OCI-LY7 (cell line): Measurements from ENCODE around the gene RNFT2. TPM values are rescaled to one million over a fixed set of nuclear protein-coding genes. Genes with fewer than 3 reads are reported as not detected.

Source experiments
- BruUV-seq: library from RNA; stranded (reverse); fragments of 400-500 nt; replicated peaks from 2 replicates; lab custom pipeline; 2021; lab: Mats Ljungman, UMichigan
- CTCF ChIA-PET: fragments of 300-600 bp; sonication (Branson Sonifier 250); formaldehyde crosslinking; loops from one replicate; lab custom pipeline; 2022; ENCODE audit warnings: antibody characterized with exemption; ENCODE audit not compliant: unreplicated experiment; lab: Charles Lee
- POLR2A ChIA-PET: fragments of 300-600 bp; sonication (Branson Sonifier 250); formaldehyde crosslinking; loops from one replicate; lab custom pipeline; 2022; ENCODE audit warnings: antibody characterized with exemption; lab: Charles Lee
- DNase-seq: peaks from one replicate; pipeline ENCODE4 v3.0.0-alpha.2; 2015; ENCODE audit warnings: low spot score
- H2AFZ ChIP-seq: fragments of 200-600 bp; sonication (generic), shearing (Covaris generic); 2 replicates; pipeline ENCODE4 v1.6.1; 2014; ENCODE audit warnings: mild to moderate bottlenecking, antibody characterized with exemption, low read length, moderate library complexity
- H3K27ac ChIP-seq: fragments of 200-600 bp; sonication (generic); 2 replicates; pipeline ENCODE4 v1.5.1; 2014; ENCODE audit warnings: mixed run types, low read depth, mild to moderate bottlenecking, moderate library complexity, low read length, inconsistent platforms; ENCODE audit not compliant: poor library complexity, severe bottlenecking
- H3K36me3 ChIP-seq: fragments of 200-600 bp; sonication (generic); 2 replicates; pipeline ENCODE4 v1.6.1; 2014; ENCODE audit warnings: mild to moderate bottlenecking, antibody characterized with exemption, low read length, moderate library complexity, mixed read lengths; ENCODE audit not compliant: insufficient read depth
- H3K4me1 ChIP-seq: fragments of 200-600 bp; sonication (generic); 2 replicates; pipeline ENCODE4 v1.5.1; 2014; ENCODE audit warnings: mild to moderate bottlenecking, low read length; ENCODE audit not compliant: insufficient read depth, poor library complexity, severe bottlenecking
- H3K4me2 ChIP-seq: fragments of 200-600 bp; sonication (generic); 2 replicates; pipeline ENCODE4 v1.6.1; 2014; ENCODE audit warnings: mild to moderate bottlenecking, low read length
- H3K4me3 ChIP-seq: fragments of 200-600 bp; sonication (generic); 2 replicates; pipeline ENCODE4 v1.5.1; 2014; ENCODE audit warnings: mild to moderate bottlenecking, low read depth, low read length; ENCODE audit not compliant: poor library complexity, severe bottlenecking
- H3K79me2 ChIP-seq: fragments of 200-600 bp; sonication (generic); 2 replicates; pipeline ENCODE4 v1.6.1; 2016; ENCODE audit warnings: low read depth, mild to moderate bottlenecking, low read length, moderate library complexity, mixed read lengths; ENCODE audit not compliant: insufficient read depth
- H3K9me2 ChIP-seq: fragments of 200-600 bp; sonication (generic); 2 replicates; pipeline ENCODE4 v1.6.1; 2016; ENCODE audit warnings: mild to moderate bottlenecking, low read length, mixed read lengths; ENCODE audit not compliant: insufficient read depth
- H3K9me3 ChIP-seq: fragments of 200-600 bp; sonication (generic); 2 replicates; pipeline ENCODE4 v1.6.1; 2014; ENCODE audit warnings: mild to moderate bottlenecking, mixed run types, low read length, mixed read lengths
- H4K20me1 ChIP-seq: fragments of 200-600 bp; sonication (generic); 2 replicates; pipeline ENCODE4 v1.6.1; 2014; ENCODE audit warnings: mild to moderate bottlenecking, antibody characterized with exemption, low read length, moderate library complexity, mixed read lengths; ENCODE audit not compliant: insufficient read depth
- EZH2phosphoT487 ChIP-seq: fragments of 200-600 bp; sonication (generic); IDR thresholded peaks from 2 replicates; pipeline ENCODE4 v1.6.1; 2018; ENCODE audit warnings: low read depth, borderline replicate concordance, mild to moderate bottlenecking, mixed run types, antibody characterized with exemption, low read length, moderate library complexity, mixed read lengths
- intact Hi-C: fragments of 100-400 bp; cut with micrococcal nuclease; formaldehyde crosslinking; loops from one replicate; pipeline ENCODE4 v1.10.0; 2022; ENCODE audit not compliant: unreplicated experiment
- total RNA-seq, 2 experiments: library from RNA; depleted of rRNA in 1 of 2; stranded (reverse); fragments of >200 nt in 1 of 2; shearing (Covaris generic) in 1 of 2; gene quantifications; 2 replicates each; pipeline ENCODE4 v1.2.3, GENCODE V29; 2014 to 2022
- TF ChIP-seq, protein P1 (sequence below): fragments of 200-600 bp; sonication (generic); conservative IDR thresholded peaks from 2 replicates; pipeline ENCODE4 v1.5.1; 2014; ENCODE audit warnings: mild to moderate bottlenecking, antibody characterized with exemption, low read length, moderate library complexity, mixed read lengths

RNFT2 gene
- total RNA-seq, 2 experiments from 2014 or later: 40.2 to 62.2 TPM

DNA sequence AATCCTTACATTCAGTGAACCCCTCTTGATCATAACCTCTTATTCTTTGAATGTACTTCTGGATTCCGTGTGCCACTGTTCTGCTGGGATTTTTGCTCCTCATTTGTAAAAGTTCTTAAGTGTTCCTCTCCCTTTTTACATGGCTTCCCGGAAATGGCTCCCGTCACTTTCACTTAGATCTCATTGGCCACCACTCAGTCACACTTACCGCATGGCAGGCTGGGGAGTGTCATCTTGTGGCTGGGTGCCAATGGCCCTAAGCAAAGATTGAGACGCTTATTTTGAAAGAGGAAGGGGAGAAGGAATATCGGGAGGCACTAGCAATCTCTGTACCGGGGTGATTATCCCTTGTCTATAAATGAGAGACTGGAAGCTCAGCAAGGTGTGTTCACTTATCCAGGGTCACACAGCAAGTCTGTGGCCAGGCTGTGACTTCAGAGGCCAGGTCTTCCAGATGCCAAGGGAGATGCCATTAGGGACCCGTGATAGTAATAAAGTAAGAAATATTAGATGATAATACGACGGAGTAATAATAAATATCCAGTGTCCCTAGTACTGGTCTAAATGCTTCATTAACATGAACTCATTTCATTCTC lies 68.8 kb downstream of the RNFT2 start:
- Histone ChIP-seq H3K4me2 (peak overlapping the region; percentile 48), H3K9me3 (no peaks in the 10 kb centered on the region), H3K79me2 (peaks cover 11% of the 10 kb centered on the region; the same call in 1 of the 2 replicates), H3K9me2 (no peaks in the 10 kb centered on the region), H3K4me1 (peaks cover 88% of the 10 kb centered on the region), H2AFZ (0 out of 2 replicates have a peak overlapping the region, but pooled peaks have one; percentile 45), H4K20me1 (no peaks in the 10 kb centered on the region), H3K36me3 (peaks cover 20% of the 10 kb centered on the region), H3K4me3 (no peak overlapping the region), H3K27ac (peak overlapping the region; percentile 100)
- ChIA-PET POLR2A (interaction anchor here (0.6 to 4.8 kb wide), 5 partner anchors 10 to 1291 kb away, joined by 3 to 60 read pairs (median 4); no protein-coding TSS in a partner anchor), CTCF (interaction anchor here (0.6 kb wide), 1 partner anchor 53 kb away, joined by 3 read pairs; no protein-coding TSS in a partner anchor)
- TF ChIP-seq, protein P1, sequence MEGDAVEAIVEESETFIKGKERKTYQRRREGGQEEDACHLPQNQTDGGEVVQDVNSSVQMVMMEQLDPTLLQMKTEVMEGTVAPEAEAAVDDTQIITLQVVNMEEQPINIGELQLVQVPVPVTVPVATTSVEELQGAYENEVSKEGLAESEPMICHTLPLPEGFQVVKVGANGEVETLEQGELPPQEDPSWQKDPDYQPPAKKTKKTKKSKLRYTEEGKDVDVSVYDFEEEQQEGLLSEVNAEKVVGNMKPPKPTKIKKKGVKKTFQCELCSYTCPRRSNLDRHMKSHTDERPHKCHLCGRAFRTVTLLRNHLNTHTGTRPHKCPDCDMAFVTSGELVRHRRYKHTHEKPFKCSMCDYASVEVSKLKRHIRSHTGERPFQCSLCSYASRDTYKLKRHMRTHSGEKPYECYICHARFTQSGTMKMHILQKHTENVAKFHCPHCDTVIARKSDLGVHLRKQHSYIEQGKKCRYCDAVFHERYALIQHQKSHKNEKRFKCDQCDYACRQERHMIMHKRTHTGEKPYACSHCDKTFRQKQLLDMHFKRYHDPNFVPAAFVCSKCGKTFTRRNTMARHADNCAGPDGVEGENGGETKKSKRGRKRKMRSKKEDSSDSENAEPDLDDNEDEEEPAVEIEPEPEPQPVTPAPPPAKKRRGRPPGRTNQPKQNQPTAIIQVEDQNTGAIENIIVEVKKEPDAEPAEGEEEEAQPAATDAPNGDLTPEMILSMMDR: no peak
- peak; percentile 49 for DNase-seq
- intact Hi-C loops: no loop called here
- BruUV-seq: no TSS peak

DNA sequence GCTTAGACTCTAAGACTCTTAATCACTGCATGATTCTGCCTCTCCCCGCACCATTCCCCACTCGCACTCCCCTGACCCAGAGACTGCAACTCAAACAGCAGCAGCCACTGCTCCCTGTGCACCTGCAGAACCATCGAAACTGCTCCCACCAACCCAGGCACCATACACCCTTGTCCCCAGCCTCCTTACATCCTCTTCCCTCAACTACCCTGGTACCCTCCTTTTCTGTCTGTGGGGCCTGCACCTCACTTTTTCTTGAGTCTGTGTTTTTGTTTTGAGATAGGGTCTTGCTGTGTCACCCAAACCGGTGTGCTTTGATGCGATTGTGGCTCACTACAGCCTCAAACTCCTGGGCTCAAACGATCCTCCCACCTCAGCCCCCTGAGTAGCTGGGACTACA lies 69.4 kb downstream of the RNFT2 start:
- no peak overlapping the region for H3K4me3 ChIP-seq
- H3K9me2 ChIP-seq: no peaks in the 10 kb centered on the region
- H3K4me2 ChIP-seq: peak overlapping the region; percentile 48
- ChIA-PET CTCF (no interaction called here), POLR2A (no interaction called here)
- DNase-seq: peak; percentile 43
- H2AFZ ChIP-seq: no peak overlapping the region; the same call in 1 of the 2 replicates
- TF ChIP-seq, protein P1: no peak
- no peak for TF ChIP-seq EZH2phosphoT487
- H3K4me1 ChIP-seq: peaks cover 88% of the 10 kb centered on the region
- H3K27ac ChIP-seq: peak overlapping the region; percentile 100
- peaks cover 14% of the 10 kb centered on the region for H3K36me3 ChIP-seq
- H4K20me1 ChIP-seq: no peaks in the 10 kb centered on the region
- H3K9me3 ChIP-seq: no peaks in the 10 kb centered on the region
- intact Hi-C loops: no loop called here
- BruUV-seq: no TSS peak
- peaks cover 11% of the 10 kb centered on the region; the same call in 1 of the 2 replicates for H3K79me2 ChIP-seq
